Body of pancreas (tissue), 4 donors: Measurements from ENCODE around the gene ZNF236. TPM values are rescaled to one million over a fixed set of nuclear protein-coding genes. Genes with fewer than 3 reads are reported as not detected.

Source experiments
- ATAC-seq: fragments of 150-250 bp; one replicate; pipeline ENCODE4 v1.9.1; 2016
- DNase-seq, 4 donors: peaks; one replicate each; pipeline ENCODE4 v3.0.0-alpha.2; 2019
- H3K27ac ChIP-seq, 4 donors: fragments of 200-600 bp; sonication (generic); 1 replicate in 3 of 4; 2 replicates in 1 of 4; pipeline versions ENCODE4 v1.5.1 to v1.6.1; 2016 to 2019; ENCODE audit warnings: mild to moderate bottlenecking in 1 of 4, mixed read lengths in 1 of 4, moderate library complexity in 1 of 4
- H3K27me3 ChIP-seq, 2 donors: fragments of 200-600 bp; sonication (generic); one replicate each; pipeline ENCODE4 v1.6.0; 2016; ENCODE audit warnings: mild to moderate bottlenecking in 1 of 2
- H3K36me3 ChIP-seq, 2 donors: fragments of 200-600 bp; sonication (generic); replicated peaks in 1 of 2; 2 replicates each; pipeline ENCODE4 v1.5.1; 2016; ENCODE audit warnings: low read depth in 2 of 2; ENCODE audit not compliant: insufficient read depth in 1 of 2
- H3K4me1 ChIP-seq: fragments of 200-600 bp; sonication (generic); one replicate; pipeline ENCODE4 v1.6.0; 2016
- H3K4me3 ChIP-seq, 2 donors: fragments of 200-600 bp; sonication (generic); 1 replicate in 1 of 2; 2 replicates in 1 of 2; pipeline ENCODE4 v1.5.1; 2016 to 2019
- H3K9me3 ChIP-seq, 3 donors: fragments of 200-600 bp; sonication (generic); 1 replicate in 2 of 3; 2 replicates in 1 of 3; pipeline ENCODE4 v1.5.1; 2016
- CTCF ChIP-seq, 7 experiments: fragments of 450-650 bp in 4 of 7; fragments of 200-600 bp in 3 of 7; sonication (generic) in 3 of 7; IDR thresholded peaks; one replicate each; pipeline ENCODE4 v1.5.1; 2016 to 2019; ENCODE audit warnings: antibody characterized with exemption in 7 of 7
- POLR2A ChIP-seq, 3 donors: fragments of 450-650 bp; IDR thresholded peaks; one replicate each; pipeline ENCODE4 v1.6.1; 2016; ENCODE audit warnings: antibody characterized with exemption in 3 of 3, mild to moderate bottlenecking in 2 of 3
- WGBS, 2 donors: methylation state at CpG; one replicate each; pipeline ENCODE4 v1.1.5; 2017; 5-methylcytosine and 5-hydroxymethylcytosine counted together
- intact Hi-C: fragments of 100-400 bp; cut with DNase I; formaldehyde crosslinking; loops from one replicate; pipeline ENCODE4 v1.15.1; 2023
- total RNA-seq, 2 donors: library from RNA; depleted of rRNA; stranded (reverse); fragments of >200 nt; gene quantifications; one replicate each; pipeline ENCODE4 v1.1.0, GENCODE V29; 2016

The ZNF236 gene
- total RNA-seq, 2 donors from 2014 or later: 9.6 to 22.7 TPM

DNA sequence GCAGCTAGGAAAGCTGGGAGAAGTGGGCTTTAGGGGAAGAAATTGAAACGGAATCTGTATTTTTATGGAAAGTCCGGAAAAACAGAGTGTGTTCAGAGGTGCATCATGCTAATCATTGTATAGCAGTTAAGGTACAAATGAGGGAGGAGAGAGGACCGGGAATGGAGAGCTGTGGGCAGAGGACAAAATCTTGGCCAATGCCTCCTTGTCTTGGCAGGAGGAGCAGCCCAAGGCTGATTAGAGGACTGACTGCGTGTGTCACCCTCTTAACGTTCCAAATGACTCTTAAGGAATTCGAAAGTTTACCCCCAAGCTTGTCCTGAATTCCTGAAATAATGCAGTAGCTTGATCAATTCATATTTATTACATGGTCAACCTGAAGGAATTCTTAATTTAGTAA is 81.0 kb downstream of the ZNF236 start:
- Histone ChIP-seq H3K27ac (no peak overlapping the region), H3K4me1 (no peaks in the 10 kb centered on the region), H3K9me3 (no peaks in the 10 kb centered on the region), H3K27me3 (no peaks in the 10 kb centered on the region), H3K36me3 (peaks cover 0 to 3% of the 10 kb centered on the region in 2 donors), H3K4me3 (no peak overlapping the region)
- WGBS, 2 donors: 80 to 81% methylated on average over 6 of the region's 6 CpGs
- ATAC-seq (no peak), DNase-seq (no peak)
- TF ChIP-seq CTCF (IDR thresholded peaks at IDR 0.05) (no peak), POLR2A (IDR thresholded peaks at IDR 0.05) (no peak)
- intact Hi-C loops: no loop called here

- H3K27me3 ChIP-seq: no peaks in the 10 kb centered on the region
- no peaks in the 10 kb centered on the region for H3K4me1 ChIP-seq
- peaks cover 0 to 10% of the 10 kb centered on the region in 2 donors for H3K36me3 ChIP-seq
- intact Hi-C loops: no loop called here
- WGBS, 2 donors: 94 to 95% methylated on average over 4 of the region's 4 CpGs
- no peaks in the 10 kb centered on the region for H3K9me3 ChIP-seq
- ATAC-seq (no peak), DNase-seq (no peak)
- H3K4me3 ChIP-seq: no peak overlapping the region
- H3K27ac ChIP-seq: no peak overlapping the region
- TF ChIP-seq CTCF (IDR thresholded peaks at IDR 0.05) (no peak), POLR2A (IDR thresholded peaks at IDR 0.05) (no peak)
These were observed 83.5 kb downstream of the ZNF236 start for GRCh38 chr18:76905821-76906220.

GRCh38 chr18:76908277-76908676 is 85.9 kb downstream of the ZNF236 start:
- intact Hi-C loops: no loop called here
- Histone ChIP-seq H3K27ac (no peak overlapping the region), H3K27me3 (no peaks in the 10 kb centered on the region), H3K9me3 (no peaks in the 10 kb centered on the region), H3K4me1 (no peaks in the 10 kb centered on the region), H3K36me3 (peaks cover 0 to 14% of the 10 kb centered on the region in 2 donors), H3K4me3 (no peak overlapping the region)
- DNase-seq (no peak), ATAC-seq (no peak)
- TF ChIP-seq POLR2A (IDR thresholded peaks at IDR 0.05) (no peak), CTCF (IDR thresholded peaks at IDR 0.05) (no peak)
- WGBS, 2 donors: 94 to 96% methylated on average over 10 of the region's 10 CpGs

- TF ChIP-seq POLR2A (IDR thresholded peaks at IDR 0.05) (no peak), CTCF (IDR thresholded peaks at IDR 0.05) (no peak)
- peaks cover 0 to 17% of the 10 kb centered on the region in 2 donors for H3K36me3 ChIP-seq
- ATAC-seq (no peak), DNase-seq (no peak)
- H3K4me3 ChIP-seq: no peak overlapping the region
- no peaks in the 10 kb centered on the region for H3K4me1 ChIP-seq
- intact Hi-C loops: no loop called here
- WGBS, 2 donors: 81% methylated on average over 4 of the region's 4 CpGs
- H3K9me3 ChIP-seq: no peaks in the 10 kb centered on the region
- no peak overlapping the region for H3K27ac ChIP-seq
- no peaks in the 10 kb centered on the region for H3K27me3 ChIP-seq
These were observed 87.1 kb downstream of the ZNF236 start for GRCh38 chr18:76909439-76909838.

- TF ChIP-seq CTCF (IDR thresholded peaks at IDR 0.05): no peak
- no peak for TF ChIP-seq POLR2A (IDR thresholded peaks at IDR 0.05)
- no peak overlapping the region for H3K27ac ChIP-seq
- H3K36me3 ChIP-seq: peaks cover 0 to 26% of the 10 kb centered on the region in 2 donors
- no peak for DNase-seq
- WGBS, 2 donors: 85 to 86% methylated on average over 7 of the region's 7 CpGs
- H3K27me3 ChIP-seq: no peaks in the 10 kb centered on the region
- H3K4me3 ChIP-seq: no peak overlapping the region
- no peaks in the 10 kb centered on the region for H3K9me3 ChIP-seq
- ATAC-seq: no peak
- intact Hi-C loops: no loop called here
- no peaks in the 10 kb centered on the region for H3K4me1 ChIP-seq
These were observed 89.1 kb downstream of the ZNF236 start for GRCh38 chr18:76911440-76911839.
